Cardiac septum (tissue), 1 donor: ENCODE results near the gene PPM1E. TPM values are rescaled to one million over a fixed set of nuclear protein-coding genes. Genes with fewer than 3 reads are reported as not detected.
"Not testable (repeated sequence)": the region's sequence is repeated elsewhere in the genome, so short reads cannot be mapped to it uniquely, and the experiment has no call there.

Experiments
- DNase-seq: peaks from one replicate; pipeline ENCODE4 v3.0.0-alpha.2; 2020; ENCODE audit warnings: low spot score
- intact Hi-C: fragments of 100-400 bp; cut with DNase I; formaldehyde crosslinking; loops from one replicate; pipeline ENCODE4 v1.14.0; 2022
- long read RNA-seq: library from polyadenylated mRNA; unstranded; transcript quantifications from one replicate; pipeline ENCODE4 v2.0.0, GENCODE V29; 2021
- total RNA-seq: library from RNA; stranded (reverse); fragmentation: NEBNext Ultra II Directional; extraction: Animal tissue kit (Norgen Biotek cat#: 25700); gene quantifications from one replicate; pipeline ENCODE4 v1.2.1, GENCODE V29; 2021
- donor health status: DM: no; HTN: no; CAD: no.

The PPM1E gene
- total RNA-seq = 1.1 TPM
- long read RNA-seq = 0 reads

- intact Hi-C loops = no loop called here
These were observed at the start of gene PPM1E for GRCh38 chr17:58755577-58756245. TSS of gene PPM1E (plus strand) at chr17:58755854.

GRCh38 chr17:58706351-58707140 is 49.1 kb upstream of the PPM1E start:
- no peak for DNase-seq
- intact Hi-C loops = no loop called here

More at GRCh38 chr17:58755577-58756245, at the start of gene PPM1E:
- no peak for DNase-seq

- DNase-seq = no peak
These were observed 44.6 kb upstream of the PPM1E start for GRCh38 chr17:58710948-58711552.

DNA sequence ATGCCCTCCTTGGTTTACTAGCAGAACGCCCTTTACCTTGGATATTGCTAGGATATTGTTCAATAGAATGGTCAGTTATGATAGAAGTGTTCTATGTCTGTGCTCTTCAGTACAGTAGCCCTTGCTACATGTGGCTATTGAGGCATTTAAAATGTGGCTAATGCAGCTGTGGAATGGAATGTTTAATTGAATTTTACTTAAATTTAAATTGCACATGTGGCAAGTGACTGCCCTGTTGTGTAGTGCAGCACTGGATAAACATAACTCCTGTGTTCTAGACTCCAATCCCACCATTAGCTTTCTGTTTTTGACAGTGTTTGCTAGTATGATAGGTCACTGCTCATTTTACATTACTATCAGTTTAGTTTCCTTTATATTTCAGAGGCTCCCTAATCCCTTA is 33.4 kb upstream of the PPM1E start:
- intact Hi-C loops = no loop called here
- no peak for DNase-seq

More at GRCh38 chr17:58710948-58711552, 44.6 kb upstream of the PPM1E start:
- intact Hi-C loops = loop anchor here (2.0 kb wide), 1 partner anchor 292 kb away; no protein-coding TSS in a partner anchor

DNA sequence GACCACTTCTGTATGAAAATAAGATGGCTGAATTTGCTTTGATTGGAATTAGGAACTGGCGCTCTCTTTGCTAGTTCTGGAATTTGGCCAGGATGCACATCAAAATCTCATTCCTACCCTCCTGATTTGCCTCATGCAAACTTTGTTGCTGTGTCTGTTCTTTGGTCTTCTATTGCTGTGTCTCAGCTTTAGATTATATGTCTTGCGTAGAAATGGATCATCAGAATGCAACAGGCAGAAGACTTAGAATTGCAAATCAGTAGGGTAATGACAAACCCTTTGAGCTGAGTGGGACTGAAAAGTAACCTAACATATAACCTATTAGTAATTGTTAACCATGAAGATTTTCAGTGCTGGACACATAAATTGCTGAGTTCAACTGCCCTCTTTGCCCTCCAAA is 33.0 kb upstream of the PPM1E start:
- no peak for DNase-seq
- intact Hi-C loops = no loop called here

DNA sequence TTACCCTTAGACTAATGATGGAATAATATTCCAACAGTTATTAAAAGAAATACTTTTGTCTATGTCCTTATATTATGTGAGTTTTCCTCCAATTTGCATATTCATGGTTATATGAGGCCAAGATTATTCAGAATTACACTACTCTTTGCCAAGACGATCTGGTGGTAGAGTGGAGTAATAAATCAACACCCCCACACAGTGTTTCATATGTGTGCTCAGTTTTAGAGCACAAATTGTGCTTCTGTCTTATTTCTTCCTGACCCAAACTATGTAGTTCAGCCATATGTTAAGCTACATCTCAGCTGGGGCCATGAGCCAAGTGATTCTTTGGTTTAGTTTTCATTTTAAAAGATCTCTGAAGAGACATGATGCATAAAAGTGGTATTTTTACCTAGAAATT is 26.9 kb upstream of the PPM1E start:
- intact Hi-C loops = no loop called here
- DNase-seq = no peak

GRCh38 chr17:58730937-58731336 is 24.7 kb upstream of the PPM1E start:
- intact Hi-C loops = no loop called here
- DNase-seq = no peak

- no peak for DNase-seq
- intact Hi-C loops = no loop called here
These were observed 21.6 kb upstream of the PPM1E start for GRCh38 chr17:58734040-58734439.

DNA sequence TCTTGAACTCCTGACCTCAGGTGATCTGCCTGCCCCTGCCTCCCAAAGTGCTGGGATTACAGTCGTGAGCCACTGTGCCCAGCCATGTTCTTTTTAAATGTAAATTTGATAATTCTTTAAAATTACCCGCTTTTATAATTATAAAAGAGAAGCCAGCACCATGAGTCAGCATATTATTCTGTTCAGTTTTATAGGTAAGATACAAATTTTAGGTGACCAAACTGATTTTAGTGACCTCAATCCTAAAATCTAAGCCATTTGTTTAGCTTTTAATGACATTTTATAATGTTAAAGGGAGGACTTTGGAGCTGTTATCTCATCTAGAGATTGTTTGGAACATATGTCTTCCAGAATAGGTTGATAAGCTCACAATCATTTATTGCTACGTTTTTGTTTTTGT is 20.8 kb upstream of the PPM1E start:
- no peak for DNase-seq
- intact Hi-C loops = no loop called here

GRCh38 chr17:58741121-58741625 is 14.5 kb upstream of the PPM1E start:
- intact Hi-C loops = no loop called here
- no peak for DNase-seq

GRCh38 chr17:58747674-58748073 is 8.0 kb upstream of the PPM1E start:
- no peak for DNase-seq
- intact Hi-C loops = no loop called here

DNA sequence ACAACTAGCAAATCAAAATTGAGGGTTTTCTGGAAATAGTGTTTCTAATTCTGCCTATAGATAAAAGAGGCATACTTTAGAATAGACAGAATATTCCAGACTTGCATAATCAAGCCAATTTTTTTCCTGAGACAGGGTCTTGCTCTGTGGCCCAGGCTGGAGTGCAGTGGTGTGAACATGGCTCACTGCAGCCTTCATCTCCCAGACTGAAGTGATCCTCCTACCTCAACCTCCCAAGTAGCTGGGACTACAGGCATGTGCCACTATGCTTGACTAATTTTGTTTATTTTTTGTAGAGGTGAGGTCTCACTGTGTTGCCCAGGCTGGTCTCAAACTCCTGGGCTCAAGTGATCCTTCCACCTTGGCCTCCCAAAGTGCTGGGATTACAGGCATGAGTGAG is 6.0 kb upstream of the PPM1E start:
- DNase-seq, intact Hi-C loops: not testable (repeated sequence)

- intact Hi-C loops = no loop called here
- no peak for DNase-seq
These were observed 2.6 kb upstream of the PPM1E start for GRCh38 chr17:58753026-58753425.

- no peak for DNase-seq
- intact Hi-C loops = no loop called here
These were observed 431 bp upstream of the PPM1E start for GRCh38 chr17:58755269-58755576.

GRCh38 chr17:58756246-58757161 is 850 bp downstream of the PPM1E start:
- intact Hi-C loops = no loop called here
- no peak for DNase-seq

DNA sequence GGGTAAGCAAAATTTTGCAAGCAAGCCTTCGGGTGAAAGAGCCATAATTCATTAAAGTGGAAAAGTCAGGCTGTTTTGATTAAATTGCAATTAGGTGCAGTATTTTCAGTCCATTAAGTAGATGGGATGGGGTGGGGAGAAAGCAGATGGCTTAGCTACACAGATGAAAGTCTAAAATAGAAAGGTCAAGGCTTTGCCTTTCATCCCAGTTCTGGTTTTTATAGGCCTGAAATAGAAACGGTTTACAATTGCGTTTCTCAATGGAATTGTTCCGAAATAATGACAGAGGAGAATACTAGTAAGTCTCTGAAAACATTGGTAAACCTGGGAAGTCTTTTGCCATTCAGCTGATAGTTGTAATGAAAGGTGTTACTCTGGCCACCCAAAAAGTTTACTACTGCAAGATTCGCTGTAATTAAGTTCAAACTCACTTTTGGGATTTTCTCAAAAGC is 1.5 kb downstream of the PPM1E start:
- intact Hi-C loops = no loop called here
- no peak for DNase-seq

- intact Hi-C loops = no loop called here
- DNase-seq = no peak
These were observed 3.2 kb downstream of the PPM1E start for GRCh38 chr17:58758890-58759289.

DNA sequence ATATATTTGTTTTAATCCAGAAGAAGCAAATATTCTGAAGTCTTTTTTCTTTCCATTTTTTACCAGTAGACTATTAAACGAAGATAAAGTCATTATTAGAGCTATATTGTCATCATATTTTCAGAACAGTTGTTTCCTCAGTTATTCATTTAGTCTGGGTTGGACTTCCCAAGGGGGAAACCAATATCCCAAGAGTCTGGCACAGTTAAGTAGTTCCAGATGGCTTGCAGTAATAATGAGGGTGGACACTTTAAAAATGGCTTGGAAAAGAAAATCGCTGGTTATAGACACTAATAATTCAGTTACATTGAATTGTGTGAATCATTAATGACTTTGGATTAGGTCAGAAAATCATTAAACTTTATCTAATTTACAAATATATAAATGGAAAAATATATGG is 3.9 kb downstream of the PPM1E start:
- intact Hi-C loops = no loop called here
- no peak for DNase-seq

DNA sequence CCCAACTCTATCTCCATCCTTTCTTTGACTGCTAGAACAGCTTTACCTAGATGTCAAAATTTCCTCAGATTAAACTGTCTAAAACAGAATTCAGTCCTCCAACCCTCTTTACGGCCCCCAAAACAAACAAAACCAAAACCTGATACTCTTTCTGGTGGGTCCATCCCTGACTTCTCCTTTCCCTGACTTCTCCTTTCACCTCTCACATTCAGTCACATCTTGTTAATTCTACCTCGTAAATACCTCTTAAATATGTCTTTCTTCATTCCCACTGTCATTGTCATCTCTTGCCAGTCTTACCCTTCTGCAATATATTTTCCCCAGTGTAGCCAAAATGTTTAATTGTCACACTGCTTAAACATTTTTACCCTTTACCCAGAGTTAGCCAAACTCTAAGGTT is 4.6 kb downstream of the PPM1E start:
- intact Hi-C loops = no loop called here
- no peak for DNase-seq

DNA sequence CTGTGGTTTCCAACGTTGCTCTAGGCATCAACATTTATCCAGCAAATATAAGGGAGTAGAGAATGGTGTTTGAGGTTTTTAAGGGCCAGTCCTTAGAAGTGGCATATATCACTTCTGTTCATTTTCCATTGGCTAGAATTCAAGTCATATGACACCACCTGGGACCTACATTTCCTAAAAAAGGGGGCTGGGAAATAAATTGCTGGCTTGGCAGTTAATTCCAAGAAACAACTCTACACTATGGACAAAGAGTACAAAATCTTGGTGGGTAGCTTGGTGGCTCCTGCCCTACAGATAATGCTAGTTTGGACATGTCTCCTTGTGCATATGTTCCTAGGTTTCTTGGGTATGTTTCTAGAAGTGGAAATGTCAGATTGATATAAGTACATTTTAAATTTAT is 7.6 kb downstream of the PPM1E start:
- intact Hi-C loops = no loop called here
- DNase-seq = no peak
